Activated CD8-positive, alpha-beta T cell treated with anti-CD3 and anti-CD28 coated beads for 36 hours (primary cell): ENCODE results near the gene STK10. TPM values are rescaled to one million over a fixed set of nuclear protein-coding genes. Genes with fewer than 3 reads are reported as not detected.

Experiments used
- ATAC-seq: fragments of 200-7000 bp; cut with Tn5 transposase; one replicate; pipeline ENCODE4 v1.10.0; 2021; ENCODE audit warnings: mild to moderate bottlenecking, moderate library complexity
- CTCF ChIA-PET: fragments of 350-600 bp; sonication (Branson Sonifier 250); formaldehyde crosslinking; loops from one replicate; lab custom pipeline; 2021; ENCODE audit warnings: antibody characterized with exemption; lab: Charles Lee
- POLR2A ChIA-PET: fragments of 350-600 bp; sonication (Branson Sonifier 250); formaldehyde crosslinking; loops from one replicate; lab custom pipeline; 2021; ENCODE audit warnings: antibody characterized with exemption; lab: Charles Lee
- DNase-seq: peaks from one replicate; pipeline ENCODE4 v3.0.0-alpha.2; 2020
- H3K27ac Mint-ChIP-seq: one replicate; pipeline ENCODE4 v1.8.0; 2021; ENCODE audit warnings: mild to moderate bottlenecking, mixed read lengths
- H3K27me3 Mint-ChIP-seq: one replicate; pipeline ENCODE4 v1.8.0; 2021; ENCODE audit warnings: mixed read lengths
- H3K36me3 Mint-ChIP-seq: one replicate; pipeline ENCODE4 v1.8.0; 2021; ENCODE audit warnings: low read depth, mixed read lengths
- H3K4me1 Mint-ChIP-seq: one replicate; pipeline ENCODE4 v1.8.0; 2021; ENCODE audit warnings: low read depth, mixed read lengths
- H3K4me3 Mint-ChIP-seq: one replicate; pipeline ENCODE4 v1.8.0; 2021; ENCODE audit warnings: mild to moderate bottlenecking, moderate library complexity, mixed read lengths
- H3K9me3 Mint-ChIP-seq: one replicate; pipeline ENCODE4 v1.8.0; 2021; ENCODE audit warnings: mixed read lengths
- CTCF ChIP-seq: fragments of 200-600 bp; IDR thresholded peaks from one replicate; pipeline ENCODE4 v1.8.0; 2022; ENCODE audit warnings: antibody characterized with exemption, mild to moderate bottlenecking
- intact Hi-C: fragments of 100-400 bp; cut with micrococcal nuclease; formaldehyde crosslinking; loops from one replicate; pipeline ENCODE4 v1.10.0; 2022
- total RNA-seq, 2 experiments: library from RNA; stranded (reverse); gene quantifications; one replicate each; pipeline ENCODE4 v1.2.3, GENCODE V29; 2021

The STK10 gene
- total RNA-seq, 2 experiments from 2014 or later: 142 to 143 TPM

- H3K36me3 Mint-ChIP-seq: peaks cover 55% of the 10 kb centered on the region
Measured at GRCh38 chr5:172107571-172107970, 80.5 kb downstream of the STK10 start.

GRCh38 chr5:172106511-172107356 is 81.3 kb downstream of the STK10 start:
- ATAC-seq: no peak
- H3K27me3 Mint-ChIP-seq: no peaks in the 10 kb centered on the region
- H3K4me3 Mint-ChIP-seq: no peak overlapping the region
- no peaks in the 10 kb centered on the region for H3K9me3 Mint-ChIP-seq
- peak overlapping the region; percentile 84 for H3K27ac Mint-ChIP-seq
- DNase-seq: peak; percentile 74
- peak; percentile 98 for TF ChIP-seq CTCF
- H3K36me3 Mint-ChIP-seq: peaks cover 58% of the 10 kb centered on the region
- peaks cover 60% of the 10 kb centered on the region for H3K4me1 Mint-ChIP-seq
- ChIA-PET POLR2A (interaction anchor here (1.0 to 1.5 kb wide), 4 partner anchors 16 to 117 kb away, joined by 3 to 5 read pairs (median 4); partner anchors contain the start of gene STK10), CTCF (interaction anchor here (0.6 to 7.3 kb wide), 18 partner anchors 9 to 195 kb away, joined by 3 to 129 read pairs (median 4); partner anchors contain the start of genes STK10 and UBTD2)
- intact Hi-C loops: no loop called here

More at GRCh38 chr5:172107571-172107970, 80.5 kb downstream of the STK10 start:
- DNase-seq (no peak), ATAC-seq (no peak)
- no peak overlapping the region for H3K4me3 Mint-ChIP-seq
- H3K4me1 Mint-ChIP-seq: peaks cover 60% of the 10 kb centered on the region
- no peaks in the 10 kb centered on the region for H3K9me3 Mint-ChIP-seq
- peak overlapping the region; percentile 49 for H3K27ac Mint-ChIP-seq
- POLR2A ChIA-PET: interaction anchor here (0.9 to 1.2 kb wide), 2 partner anchors 26 to 116 kb away, joined by 3 to 4 read pairs; no protein-coding TSS in a partner anchor
- intact Hi-C loops: no loop called here
- TF ChIP-seq CTCF: no peak
- CTCF ChIA-PET: interaction anchor here (0.9 to 7.3 kb wide), 9 partner anchors 12 to 196 kb away, joined by 3 to 129 read pairs (median 7); partner anchors contain the start of genes STK10 and UBTD2
- no peaks in the 10 kb centered on the region for H3K27me3 Mint-ChIP-seq

GRCh38 chr5:172105811-172106210 is 82.2 kb downstream of the STK10 start:
- no peaks in the 10 kb centered on the region for H3K27me3 Mint-ChIP-seq
- no peak for DNase-seq
- no peak overlapping the region for H3K4me3 Mint-ChIP-seq
- ChIA-PET CTCF (interaction anchor here (0.6 to 7.3 kb wide), 15 partner anchors 8 to 194 kb away, joined by 3 to 129 read pairs (median 4); partner anchors contain the start of gene STK10), POLR2A (interaction anchor here (1.0 to 1.5 kb wide), 3 partner anchors 15 to 83 kb away, joined by 3 to 5 read pairs (median 3); partner anchors contain the start of gene STK10)
- H3K36me3 Mint-ChIP-seq: peaks cover 59% of the 10 kb centered on the region
- peaks cover 55% of the 10 kb centered on the region for H3K4me1 Mint-ChIP-seq
- intact Hi-C loops: no loop called here
- no peaks in the 10 kb centered on the region for H3K9me3 Mint-ChIP-seq
- H3K27ac Mint-ChIP-seq: peak overlapping the region; percentile 34
- no peak for ATAC-seq
- no peak for TF ChIP-seq CTCF

GRCh38 chr5:172104801-172105701 is 83.0 kb downstream of the STK10 start:
- H3K36me3 Mint-ChIP-seq: peaks cover 57% of the 10 kb centered on the region
- H3K27me3 Mint-ChIP-seq: no peaks in the 10 kb centered on the region
- no peak overlapping the region for H3K4me3 Mint-ChIP-seq
- no peak for DNase-seq
- POLR2A ChIA-PET: interaction anchor here (1.1 to 1.6 kb wide), 4 partner anchors 9 to 84 kb away, joined by 3 to 9 read pairs (median 4); partner anchors contain the start of gene STK10
- H3K27ac Mint-ChIP-seq: peak overlapping the region; percentile 34
- TF ChIP-seq CTCF: no peak
- H3K4me1 Mint-ChIP-seq: peaks cover 47% of the 10 kb centered on the region
- H3K9me3 Mint-ChIP-seq: no peaks in the 10 kb centered on the region
- CTCF ChIA-PET: interaction anchor here (1.3 to 7.3 kb wide), 6 partner anchors 45 to 189 kb away, joined by 3 to 129 read pairs (median 8); partner anchors contain the start of gene STK10
- intact Hi-C loops: no loop called here
- no peak for ATAC-seq
